ENCODE results near the gene MIAT.

GRCh38 chr22:26609287-26609686 is 48.1 kb upstream of the MIAT start:
- no peak for TF ChIP-seq POLR2A (IDR thresholded peaks at IDR 0.05; ENCODE audit: low read depth, low read length)
- no peak for TF ChIP-seq TAF1 (IDR thresholded peaks at IDR 0.05; ENCODE audit: low read depth, low read length)
- TF ChIP-seq PAX5 (IDR thresholded peaks at IDR 0.05; ENCODE audit: insufficient read depth, low read length, severe bottlenecking): no peak
- no peak for TF ChIP-seq POLR2AphosphoS5 (IDR thresholded peaks at IDR 0.05; ENCODE audit: low read depth, low read length)

Measured in GM12891 (cell line).